ENCODE results near the gene TNNC2.

DNA sequence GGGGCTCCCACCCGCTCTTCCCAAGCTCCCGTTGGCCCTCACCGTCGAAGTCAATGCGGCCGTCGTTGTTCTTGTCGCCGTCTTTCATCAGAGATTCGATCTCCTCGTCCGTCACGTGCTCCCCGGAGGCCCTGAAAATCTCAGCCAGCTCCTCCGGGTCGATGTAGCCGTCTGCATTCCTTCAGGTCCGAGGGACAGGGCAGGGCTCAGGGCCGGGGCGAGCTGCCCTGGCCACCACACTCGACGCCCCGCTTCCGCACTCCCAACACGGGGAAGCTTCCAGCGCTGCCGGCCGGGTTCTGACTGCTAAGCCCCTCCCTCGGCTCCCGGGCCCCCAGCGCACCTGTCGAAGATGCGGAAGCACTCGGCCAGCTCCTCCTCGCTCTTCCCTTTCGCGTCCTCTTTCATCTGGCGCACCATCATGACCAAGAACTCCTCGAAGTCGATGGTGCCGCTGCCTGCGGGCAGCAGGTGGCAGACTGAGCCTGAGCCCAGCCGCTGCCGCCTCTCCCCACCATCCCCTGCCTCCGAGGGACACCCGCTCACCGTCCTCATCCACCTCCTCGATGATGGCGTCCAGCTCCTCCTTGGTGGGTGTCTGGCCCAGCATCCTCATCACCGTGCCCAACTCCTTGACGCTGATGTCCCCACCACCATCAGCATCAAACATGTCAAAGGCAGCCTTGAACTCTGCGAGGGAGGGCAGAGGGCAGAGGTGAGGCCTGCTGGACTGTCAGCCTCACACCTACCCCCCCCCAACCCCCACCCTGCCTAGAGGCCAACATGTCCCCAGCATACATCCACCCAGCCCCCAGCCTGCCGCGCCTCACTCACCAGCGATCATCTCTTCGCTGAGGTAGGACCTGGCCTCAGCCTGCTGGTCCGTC, 2.9 kb downstream of the TNNC2 start:
- TF ChIP-seq POLR2A (IDR thresholded peaks at IDR 0.05): no peak
- peak in 4 of 5 experiments; percentile 17 to 61 (median 36) for TF ChIP-seq CTCF (IDR thresholded peaks at IDR 0.05)
- TF ChIP-seq EP300 (IDR thresholded peaks at IDR 0.05): no peak
